Cardiac septum (tissue), 1 donor: ENCODE measurements around the gene PROX1. TPM values are rescaled to one million over a fixed set of nuclear protein-coding genes. Genes with fewer than 3 reads are reported as not detected.

Source experiments
- DNase-seq: peaks from one replicate; pipeline ENCODE4 v3.0.0-alpha.2; 2020; ENCODE audit warnings: low spot score
- intact Hi-C: fragments of 100-400 bp; cut with DNase I; formaldehyde crosslinking; loops from one replicate; pipeline ENCODE4 v1.14.0; 2022
- total RNA-seq: library from RNA; stranded (reverse); fragmentation: NEBNext Ultra II Directional; extraction: Animal tissue kit (Norgen Biotek cat#: 25700); gene quantifications from one replicate; pipeline ENCODE4 v1.2.1, GENCODE V29; 2021
- donor health status: DM: no; HTN: no; CAD: no.

The PROX1 gene
- total RNA-seq, 1 donor from 2014 or later = 110 TPM

- DNase-seq = no peak
- intact Hi-C loops = no loop called here
Observed at GRCh38 chr1:214013614-214014377, 26.0 kb downstream of the PROX1 start.

GRCh38 chr1:214014730-214015129 is 27.0 kb downstream of the PROX1 start:
- intact Hi-C loops = no loop called here

GRCh38 chr1:214017191-214017982 is 29.6 kb downstream of the PROX1 start:
- intact Hi-C loops = no loop called here
- DNase-seq = no peak

More at GRCh38 chr1:214014730-214015129, 27.0 kb downstream of the PROX1 start:
- no peak for DNase-seq

- no peak for DNase-seq
- intact Hi-C loops = no loop called here
Observed at GRCh38 chr1:214018386-214019268, 30.9 kb downstream of the PROX1 start.

- intact Hi-C loops = no loop called here
- DNase-seq = no peak
Observed at GRCh38 chr1:214019499-214019898, 31.7 kb downstream of the PROX1 start.

- DNase-seq = no peak
Observed at GRCh38 chr1:214021321-214021720, 33.5 kb downstream of the PROX1 start.

GRCh38 chr1:214022229-214022791 is 34.5 kb downstream of the PROX1 start:
- DNase-seq = no peak
- intact Hi-C loops = no loop called here

More at GRCh38 chr1:214021321-214021720, 33.5 kb downstream of the PROX1 start:
- intact Hi-C loops = no loop called here

- DNase-seq = no peak
- intact Hi-C loops = no loop called here
Observed at GRCh38 chr1:214022810-214023425, 35.1 kb downstream of the PROX1 start.

GRCh38 chr1:214026985-214027384 is 39.2 kb downstream of the PROX1 start:
- no peak for DNase-seq
- intact Hi-C loops = no loop called here

- no peak for DNase-seq
- intact Hi-C loops = no loop called here
Observed at GRCh38 chr1:214027498-214027897, 39.7 kb downstream of the PROX1 start.

- intact Hi-C loops = no loop called here
- no peak for DNase-seq
Observed at GRCh38 chr1:214028095-214028494, 40.3 kb downstream of the PROX1 start.

- intact Hi-C loops = no loop called here
- DNase-seq = no peak
Observed at GRCh38 chr1:214028649-214029406, 41.1 kb downstream of the PROX1 start.

- intact Hi-C loops = loop anchor here (1.0 to 2.0 kb wide), 2 partner anchors 41 to 78 kb away; no protein-coding TSS in a partner anchor
- no peak for DNase-seq
Observed at GRCh38 chr1:214029796-214030195, 42.0 kb downstream of the PROX1 start.

- intact Hi-C loops = loop anchor here (2.0 kb wide), 1 partner anchor 42 kb away; no protein-coding TSS in a partner anchor
- no peak for DNase-seq
Observed at GRCh38 chr1:214031267-214031650, 43.5 kb downstream of the PROX1 start.

- intact Hi-C loops = no loop called here
- DNase-seq = peak; percentile 69
Observed at GRCh38 chr1:214037468-214037867, 49.7 kb downstream of the PROX1 start.

GRCh38 chr1:214039394-214040018 is 51.7 kb downstream of the PROX1 start:
- intact Hi-C loops = no loop called here
- DNase-seq = no peak

GRCh38 chr1:214043167-214043566 is 55.4 kb downstream of the PROX1 start:
- DNase-seq = no peak
- intact Hi-C loops = no loop called here
